Calu3 (cell line): Measurements from ENCODE around the gene MCRS1. TPM values are rescaled to one million over a fixed set of nuclear protein-coding genes. Genes with fewer than 3 reads are reported as not detected.
A peak's percentile ranks its signal among the peaks of the same experiment; 100 is the strongest.
"Not testable (repeated sequence)": the region's sequence is repeated elsewhere in the genome, so short reads cannot be mapped to it uniquely, and the experiment has no call there.

Experiments used
- Bru-seq: library from RNA; stranded (reverse); fragments of 400-500 nt; gene quantifications from one replicate; lab custom pipeline; 2021; lab: Mats Ljungman, UMichigan
- BruChase-seq, 2 experiments: library from RNA; stranded (reverse); fragments of 400-500 nt; gene quantifications; one replicate each; lab custom pipeline; 2021; lab: Mats Ljungman, UMichigan
- BruUV-seq: library from RNA; stranded (reverse); fragments of 400-500 nt; replicated peaks from 2 replicates; lab custom pipeline; 2021; lab: Mats Ljungman, UMichigan
- CTCF ChIA-PET: fragments of 300-600 bp; sonication (Branson Sonifier 250); formaldehyde crosslinking; loops from one replicate; lab custom pipeline; 2022; ENCODE audit warnings: antibody characterized with exemption; lab: Charles Lee
- DNase-seq: peaks from one replicate; pipeline ENCODE4 v3.0.0; 2022
- H3K27ac Mint-ChIP-seq: one replicate; pipeline ENCODE4 v1.8.0; 2022; ENCODE audit warnings: mixed read lengths; ENCODE audit not compliant: unreplicated experiment
- H3K27me3 Mint-ChIP-seq: one replicate; pipeline ENCODE4 v1.8.0; 2022; ENCODE audit warnings: mixed read lengths; ENCODE audit not compliant: unreplicated experiment
- H3K36me3 Mint-ChIP-seq: one replicate; pipeline ENCODE4 v1.8.0; 2022; ENCODE audit warnings: mild to moderate bottlenecking, moderate library complexity, mixed read lengths; ENCODE audit not compliant: insufficient read depth, unreplicated experiment
- H3K4me1 Mint-ChIP-seq: one replicate; pipeline ENCODE4 v1.8.0; 2022; ENCODE audit warnings: mild to moderate bottlenecking, low read depth, mixed read lengths; ENCODE audit not compliant: unreplicated experiment
- H3K4me3 Mint-ChIP-seq: one replicate; pipeline ENCODE4 v1.8.0; 2022; ENCODE audit warnings: mild to moderate bottlenecking, low read depth, moderate library complexity, mixed read lengths; ENCODE audit not compliant: unreplicated experiment
- H3K9me3 Mint-ChIP-seq: one replicate; pipeline ENCODE4 v1.8.0; 2022; ENCODE audit warnings: low read depth, mixed read lengths; ENCODE audit not compliant: unreplicated experiment
- intact Hi-C: fragments of 100-400 bp; cut with micrococcal nuclease; formaldehyde crosslinking; loops from one replicate; pipeline ENCODE4 v1.10.0; 2022; ENCODE audit not compliant: unreplicated experiment
- long read RNA-seq: library from polyadenylated mRNA; stranded (forward); transcript quantifications from one replicate; pipeline ENCODE4 v2.0.0, GENCODE V29; 2022
- total RNA-seq: library from RNA; stranded (reverse); gene quantifications from 2 replicates; pipeline ENCODE4 v1.2.3, GENCODE V29; 2022
- TF ChIP-seq, protein P1 (sequence below): fragments of 200-600 bp; IDR thresholded peaks from one replicate; pipeline ENCODE4 v1.8.0; 2022; ENCODE audit warnings: antibody characterized with exemption; ENCODE audit not compliant: unreplicated experiment

Gene MCRS1
- total RNA-seq (38.0 and 38.7 TPM in 2 replicates), Bru-seq, nascent RNA (percentile 61 among the genes with signal in this experiment), BruChase-seq, experiment 1, labeled RNA remaining after a 6-hour chase (percentile 73 among the genes with signal in this experiment), BruChase-seq, experiment 2, labeled RNA remaining after a 2-hour chase (percentile 63 among the genes with signal in this experiment)
- long read RNA-seq, transcript MCRS1-201 (15 exons, 1,928 nt), result major isoform, 54 of 71 reads
- long read RNA-seq, partial matches to known transcripts, result 2 of 71 reads
- long read RNA-seq, other reads (novel, unspliced or antisense), result 11 of 71 reads

DNA sequence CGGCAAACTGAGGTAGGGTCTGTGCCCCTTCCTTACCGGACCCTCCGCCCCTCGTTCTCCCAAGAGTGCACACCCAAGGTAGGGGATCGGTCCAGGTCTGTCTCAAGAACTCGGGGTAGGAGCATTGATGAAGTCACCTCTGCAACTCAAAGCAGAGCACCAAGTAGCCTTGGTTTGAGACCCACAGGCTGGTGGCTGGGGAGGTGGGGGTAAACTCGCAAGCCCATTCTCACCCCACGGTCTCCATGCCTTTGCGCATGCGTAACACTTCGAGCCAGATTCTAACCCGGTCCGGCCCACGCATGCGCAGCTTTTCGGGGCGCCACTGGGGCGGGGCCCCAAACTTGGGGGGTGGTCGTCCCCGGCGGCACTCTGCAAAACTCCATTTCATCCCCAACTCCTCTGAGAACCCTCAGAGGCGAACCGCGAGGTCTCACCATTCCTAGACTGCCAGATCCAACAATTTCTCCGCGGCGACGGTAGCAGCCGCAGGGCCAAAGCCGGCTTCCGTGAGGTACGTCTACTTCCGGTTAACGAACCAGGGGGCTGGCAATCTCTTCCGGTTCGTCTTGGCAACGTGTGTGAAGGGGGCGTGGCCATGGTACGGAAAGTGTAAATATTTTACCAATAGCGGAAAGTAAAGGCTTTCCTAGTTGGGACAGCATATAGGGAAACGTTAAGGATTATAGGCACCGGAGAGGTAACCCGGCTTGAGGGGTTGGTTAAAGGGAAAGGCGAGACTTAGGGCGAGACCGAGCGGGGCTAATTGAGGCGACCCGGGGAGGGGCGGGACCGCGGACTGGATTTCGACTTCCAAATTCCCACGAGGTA lies at the start of gene MCRS1:
TSS of gene MCRS1 (minus strand) at position 532 of the 831 bp plus-strand sequence. CDS start 1,411 bp downstream, outside the sequence.
- intact Hi-C loops, result no loop called here
- CTCF ChIA-PET, result interaction anchor here (0.6 to 1.4 kb wide), 2 partner anchors 13 to 207 kb away, joined by 4 to 7 read pairs; no protein-coding TSS in a partner anchor
- TF ChIP-seq, protein P1, sequence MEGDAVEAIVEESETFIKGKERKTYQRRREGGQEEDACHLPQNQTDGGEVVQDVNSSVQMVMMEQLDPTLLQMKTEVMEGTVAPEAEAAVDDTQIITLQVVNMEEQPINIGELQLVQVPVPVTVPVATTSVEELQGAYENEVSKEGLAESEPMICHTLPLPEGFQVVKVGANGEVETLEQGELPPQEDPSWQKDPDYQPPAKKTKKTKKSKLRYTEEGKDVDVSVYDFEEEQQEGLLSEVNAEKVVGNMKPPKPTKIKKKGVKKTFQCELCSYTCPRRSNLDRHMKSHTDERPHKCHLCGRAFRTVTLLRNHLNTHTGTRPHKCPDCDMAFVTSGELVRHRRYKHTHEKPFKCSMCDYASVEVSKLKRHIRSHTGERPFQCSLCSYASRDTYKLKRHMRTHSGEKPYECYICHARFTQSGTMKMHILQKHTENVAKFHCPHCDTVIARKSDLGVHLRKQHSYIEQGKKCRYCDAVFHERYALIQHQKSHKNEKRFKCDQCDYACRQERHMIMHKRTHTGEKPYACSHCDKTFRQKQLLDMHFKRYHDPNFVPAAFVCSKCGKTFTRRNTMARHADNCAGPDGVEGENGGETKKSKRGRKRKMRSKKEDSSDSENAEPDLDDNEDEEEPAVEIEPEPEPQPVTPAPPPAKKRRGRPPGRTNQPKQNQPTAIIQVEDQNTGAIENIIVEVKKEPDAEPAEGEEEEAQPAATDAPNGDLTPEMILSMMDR, result no peak

GRCh38 chr12:49616533-49617219 lies 48.7 kb upstream of the MCRS1 start:
- H3K27me3 Mint-ChIP-seq, result no peaks in the 10 kb centered on the region
- BruUV-seq, result no TSS peak
- intact Hi-C loops, result no loop called here
- no peak for DNase-seq
- no peak overlapping the region for H3K27ac Mint-ChIP-seq
- H3K9me3 Mint-ChIP-seq, result no peaks in the 10 kb centered on the region
- CTCF ChIA-PET, result no interaction called here
- TF ChIP-seq, protein P1, result no peak
- no peak overlapping the region for H3K4me3 Mint-ChIP-seq
- peaks cover 23% of the 10 kb centered on the region for H3K4me1 Mint-ChIP-seq
- H3K36me3 Mint-ChIP-seq, result no peaks in the 10 kb centered on the region

More for the DNA sequence above, at the start of gene MCRS1:
- peak; percentile 79 for DNase-seq
- peaks cover 3% of the 10 kb centered on the region for H3K9me3 Mint-ChIP-seq
- peaks cover 17% of the 10 kb centered on the region for H3K4me1 Mint-ChIP-seq
- H3K27ac Mint-ChIP-seq, result peak within 1 kb of the TSS; percentile 94
- H3K27me3 Mint-ChIP-seq, result no peaks in the 10 kb centered on the region
- BruUV-seq, result TSS peak; percentile 88
- peak within 1 kb of the TSS; percentile 96 for H3K4me3 Mint-ChIP-seq
- peaks cover 33% of the 10 kb centered on the region for H3K36me3 Mint-ChIP-seq

- H3K4me3 Mint-ChIP-seq, result no peak overlapping the region
- CTCF ChIA-PET, result no interaction called here
- no peaks in the 10 kb centered on the region for H3K9me3 Mint-ChIP-seq
- peaks cover 15% of the 10 kb centered on the region for H3K4me1 Mint-ChIP-seq
- no peak overlapping the region for H3K27ac Mint-ChIP-seq
- intact Hi-C loops, result no loop called here
- H3K36me3 Mint-ChIP-seq, result no peaks in the 10 kb centered on the region
- no peak for DNase-seq
- no TSS peak for BruUV-seq
- TF ChIP-seq, protein P1, result no peak
- H3K27me3 Mint-ChIP-seq, result no peaks in the 10 kb centered on the region
Observed at GRCh38 chr12:49615725-49616124, 47.8 kb upstream of the MCRS1 start.

GRCh38 chr12:49612210-49612609 lies 44.3 kb upstream of the MCRS1 start:
- no peak for DNase-seq
- BruUV-seq, result no TSS peak
- Mint-ChIP-seq H3K27ac (no peak overlapping the region), H3K9me3 (no peaks in the 10 kb centered on the region), H3K27me3 (no peaks in the 10 kb centered on the region), H3K4me3 (no peak overlapping the region), H3K4me1 (no peaks in the 10 kb centered on the region), H3K36me3 (no peaks in the 10 kb centered on the region)
- TF ChIP-seq, protein P1, result no peak
- intact Hi-C loops, result no loop called here
- CTCF ChIA-PET, result interaction anchor here (0.7 kb wide), 2 partner anchors 112 to 390 kb away, joined by 3 to 4 read pairs; no protein-coding TSS in a partner anchor

GRCh38 chr12:49610785-49611184 lies 42.8 kb upstream of the MCRS1 start:
- H3K4me3 Mint-ChIP-seq, H3K4me1 Mint-ChIP-seq, intact Hi-C loops, H3K36me3 Mint-ChIP-seq, H3K27me3 Mint-ChIP-seq, BruUV-seq, CTCF ChIA-PET, H3K27ac Mint-ChIP-seq, DNase-seq, H3K9me3 Mint-ChIP-seq: not testable (repeated sequence)
